Measurements from ENCODE around the gene PPP6R3.

PPP6R3 gene

GRCh38 chr11:68660066-68660810, 199.7 kb downstream of the PPP6R3 start:
- Histone ChIP-seq H3K27me3 (ENCODE audit: low read depth) (no peaks in the 10 kb centered on the region), H3K36me3 (replicated peaks) (no peaks in the 10 kb centered on the region), H3K4me1 (no peaks in the 10 kb centered on the region), H3K9me3 (no peaks in the 10 kb centered on the region; the same call in 1 of the 2 replicates), H3K4me3 (no peak overlapping the region)
- no peak for DNase-seq (ENCODE audit: low spot score in 2 of 2)
- in situ Hi-C loops (cut with MboI; ENCODE audit: low sequenced_read_pairs), result no loop called here

GRCh38 chr11:68661014-68661413, 200.5 kb downstream of the PPP6R3 start:
- in situ Hi-C loops (cut with MboI; ENCODE audit: low sequenced_read_pairs), result no loop called here
- DNase-seq (ENCODE audit: low spot score in 2 of 2), result no peak
- Histone ChIP-seq H3K36me3 (replicated peaks) (no peaks in the 10 kb centered on the region), H3K4me1 (no peaks in the 10 kb centered on the region), H3K9me3 (no peaks in the 10 kb centered on the region; the same call in 1 of the 2 replicates), H3K27me3 (ENCODE audit: low read depth) (no peaks in the 10 kb centered on the region), H3K4me3 (no peak overlapping the region)

GRCh38 chr11:68661697-68662603, 201.4 kb downstream of the PPP6R3 start:
- H3K27me3 ChIP-seq (ENCODE audit: low read depth), result no peaks in the 10 kb centered on the region
- no peaks in the 10 kb centered on the region; the same call in 1 of the 2 replicates for H3K9me3 ChIP-seq
- H3K4me1 ChIP-seq, result no peaks in the 10 kb centered on the region
- no peak for DNase-seq (ENCODE audit: low spot score in 2 of 2)
- H3K4me3 ChIP-seq, result no peak overlapping the region
- H3K36me3 ChIP-seq (replicated peaks), result no peaks in the 10 kb centered on the region
- in situ Hi-C loops (cut with MboI; ENCODE audit: low sequenced_read_pairs), result no loop called here

DNA sequence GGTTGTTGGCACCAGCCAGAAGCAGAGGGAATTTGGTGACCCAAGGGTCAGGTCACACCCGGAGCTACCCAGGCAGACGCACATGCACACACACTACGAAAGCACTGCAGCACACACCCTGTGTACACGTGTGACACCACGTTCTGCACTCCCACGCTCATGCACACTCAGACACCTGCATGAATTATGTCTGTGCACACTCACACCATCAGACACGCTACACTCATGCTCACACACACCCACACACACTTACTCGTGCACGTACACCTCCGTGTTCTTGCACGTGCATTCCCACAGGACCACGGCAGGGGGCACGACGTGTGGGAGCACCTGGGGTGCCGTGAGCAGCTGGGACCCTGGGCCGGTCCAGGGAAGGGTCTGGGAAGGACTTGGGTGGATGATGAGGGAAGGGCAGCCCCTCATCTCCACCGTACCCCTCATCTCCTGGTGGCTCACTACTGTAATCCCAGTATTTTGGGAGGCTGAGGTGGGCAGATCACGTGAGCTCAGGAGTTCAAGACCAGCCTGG, 203.0 kb downstream of the PPP6R3 start:
- Histone ChIP-seq H3K9me3 (no peaks in the 10 kb centered on the region; the same call in 1 of the 2 replicates), H3K4me3 (no peak overlapping the region), H3K4me1 (no peaks in the 10 kb centered on the region), H3K27me3 (ENCODE audit: low read depth) (no peaks in the 10 kb centered on the region), H3K36me3 (replicated peaks) (no peaks in the 10 kb centered on the region)
- no peak for DNase-seq (ENCODE audit: low spot score in 2 of 2)
- in situ Hi-C loops (cut with MboI; ENCODE audit: low sequenced_read_pairs), result no loop called here

DNA sequence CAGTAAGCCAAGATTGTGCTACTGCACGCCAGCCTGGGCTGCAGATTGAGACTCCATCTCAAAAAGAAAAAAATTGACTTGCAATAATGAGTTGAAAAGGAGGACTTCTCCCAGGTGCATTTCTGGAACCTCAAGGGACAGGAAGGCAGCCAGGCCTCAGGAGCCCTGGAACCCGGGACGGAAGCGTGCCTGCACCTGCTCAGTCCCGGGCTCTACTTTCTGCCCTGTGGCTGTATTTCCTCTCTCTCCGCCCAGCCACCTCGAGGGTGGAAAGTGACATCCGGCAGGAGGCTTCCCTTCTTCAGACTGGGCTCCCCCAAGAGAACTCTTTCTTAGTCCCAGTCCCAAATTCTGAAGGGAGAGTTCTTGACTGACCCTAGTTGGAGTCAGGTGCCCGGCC, 203.6 kb downstream of the PPP6R3 start:
- H3K36me3 ChIP-seq (replicated peaks), result no peaks in the 10 kb centered on the region
- H3K27me3 ChIP-seq (ENCODE audit: low read depth), result no peaks in the 10 kb centered on the region
- DNase-seq (ENCODE audit: low spot score in 2 of 2), result no peak
- no peaks in the 10 kb centered on the region for H3K4me1 ChIP-seq
- no peaks in the 10 kb centered on the region; the same call in 1 of the 2 replicates for H3K9me3 ChIP-seq
- H3K4me3 ChIP-seq, result no peak overlapping the region
- in situ Hi-C loops (cut with MboI; ENCODE audit: low sequenced_read_pairs), result no loop called here

DNA sequence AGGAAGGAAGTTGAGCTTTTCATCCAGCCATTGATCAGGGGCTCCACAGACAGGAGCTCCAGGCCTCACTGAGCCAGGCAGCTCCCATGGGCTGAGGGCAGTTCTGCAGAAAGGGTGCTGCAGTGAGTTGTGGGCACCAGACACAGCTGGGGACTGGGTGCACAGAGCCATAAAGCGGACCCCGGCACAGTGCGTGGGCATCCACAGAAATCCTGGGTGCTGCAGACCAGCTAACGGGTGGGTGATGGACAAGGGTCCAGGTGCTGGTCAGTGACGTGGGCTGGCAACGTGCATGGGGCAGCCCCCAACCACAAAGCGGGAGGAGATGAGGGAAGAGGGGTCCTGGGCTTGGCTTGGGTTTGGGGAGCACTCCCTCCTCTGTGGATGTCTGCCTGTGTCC, 204.4 kb downstream of the PPP6R3 start:
- no peak for DNase-seq (ENCODE audit: low spot score in 2 of 2)
- in situ Hi-C loops (cut with MboI; ENCODE audit: low sequenced_read_pairs), result no loop called here
- Histone ChIP-seq H3K9me3 (no peaks in the 10 kb centered on the region; the same call in 1 of the 2 replicates), H3K4me3 (no peak overlapping the region), H3K36me3 (replicated peaks) (no peaks in the 10 kb centered on the region), H3K4me1 (no peaks in the 10 kb centered on the region), H3K27me3 (ENCODE audit: low read depth) (no peaks in the 10 kb centered on the region)
